ENCODE measurements around the gene TSPAN13.

TSPAN13 gene

DNA sequence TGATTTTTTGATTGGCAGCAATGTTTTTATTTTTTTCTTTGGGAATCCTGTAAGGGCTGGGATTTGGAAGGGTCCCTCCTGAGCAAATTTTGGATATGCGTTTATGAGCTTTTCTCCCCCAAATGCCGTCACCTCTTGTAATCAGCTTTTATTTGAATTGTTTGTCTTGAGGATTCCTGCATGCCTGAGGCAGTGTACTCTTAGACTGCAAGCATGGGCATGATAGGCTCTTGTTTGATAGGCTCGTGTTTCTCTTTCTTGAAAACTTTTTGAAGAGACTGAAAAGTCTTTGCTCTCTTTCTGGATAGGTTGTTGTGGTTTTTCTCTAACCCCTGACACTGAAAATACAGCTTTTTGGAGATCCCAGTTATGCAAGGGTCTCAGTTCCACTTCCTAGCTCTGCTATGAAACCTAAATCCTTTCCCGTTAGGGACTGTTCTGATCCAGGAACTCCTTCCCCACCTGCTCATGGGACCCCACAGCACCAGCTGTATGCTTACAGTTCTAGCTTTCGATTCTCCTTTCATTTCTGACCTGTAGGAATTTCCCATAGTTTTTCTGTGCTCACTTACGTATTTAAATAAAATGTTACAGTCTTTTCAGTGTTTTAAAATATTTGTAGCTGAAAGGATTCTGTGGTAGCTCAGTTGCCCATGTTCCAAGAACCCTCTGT, 17.2 kb downstream of the TSPAN13 start:
- Histone ChIP-seq H3K9ac (no peak overlapping the region), H3K4me3 (no peak overlapping the region), H3K4me1 (peaks cover 15% of the 10 kb centered on the region), H4K20me1 (peaks cover 7% of the 10 kb centered on the region; the same call in 1 of the 2 replicates), H3K36me3 (0 out of 2 replicates have a peak, but pooled peaks cover 7% of the 10 kb centered on the region), H3K27me3 (no peaks in the 10 kb centered on the region), H3K4me2 (peak overlapping the region; percentile 51), H3K27ac (0 out of 2 replicates have a peak overlapping the region, but pooled peaks have one; percentile 30), H3K9me3 (peaks cover 9% of the 10 kb centered on the region)
- TF ChIP-seq Cebpa-rat (IDR thresholded peaks at IDR 0.05), result no peak

DNA sequence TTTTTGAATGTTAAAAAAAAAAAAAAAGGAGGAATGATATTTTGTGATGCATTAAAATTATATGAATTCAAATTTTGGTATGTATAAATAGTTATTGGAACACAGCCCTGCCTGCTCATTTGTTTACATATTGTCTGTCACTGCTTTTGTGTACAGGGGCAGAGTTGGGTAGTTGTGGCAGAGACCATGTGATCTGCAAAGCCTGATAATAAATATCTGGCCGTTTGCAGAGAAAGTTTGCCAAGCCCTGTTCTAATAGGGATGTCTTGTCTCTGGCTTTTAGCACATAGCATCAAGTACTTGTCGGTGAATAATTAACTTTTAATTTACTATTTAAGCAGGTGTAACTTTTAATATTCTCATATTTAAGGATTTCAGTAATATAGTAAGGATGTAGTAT, 19.8 kb downstream of the TSPAN13 start:
- Histone ChIP-seq H3K27me3 (no peaks in the 10 kb centered on the region), H3K4me2 (no peak overlapping the region), H3K9me3 (0 out of 2 replicates have a peak, but pooled peaks cover under 1% of the 10 kb centered on the region), H3K4me3 (no peak overlapping the region), H3K9ac (no peak overlapping the region), H4K20me1 (peaks cover 7% of the 10 kb centered on the region; the same call in 1 of the 2 replicates), H3K4me1 (peaks cover 15% of the 10 kb centered on the region), H3K27ac (no peak overlapping the region), H3K36me3 (0 out of 2 replicates have a peak, but pooled peaks cover 7% of the 10 kb centered on the region)
- no peak for TF ChIP-seq Cebpa-rat (IDR thresholded peaks at IDR 0.05)

DNA sequence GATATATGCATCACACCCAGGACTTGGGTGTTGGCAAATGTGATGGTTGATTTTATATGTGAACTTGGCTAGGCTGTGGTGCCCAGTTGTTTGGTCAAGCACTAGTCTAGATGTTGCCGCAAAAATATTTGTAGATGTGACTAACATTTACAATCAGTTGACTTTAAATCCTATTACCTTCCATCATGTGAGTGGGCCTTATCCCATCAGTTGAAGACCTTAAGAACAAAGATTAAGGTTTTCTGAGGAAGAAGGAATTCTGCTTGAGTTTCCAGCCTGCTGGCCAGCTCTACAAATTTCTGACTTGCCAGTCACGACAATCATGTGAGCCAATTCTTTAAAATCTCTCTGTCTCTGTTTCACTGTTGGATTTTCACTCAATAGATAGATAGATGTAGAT, 20.3 kb downstream of the TSPAN13 start:
- H3K9me3 ChIP-seq, result no peaks in the 10 kb centered on the region

DNA sequence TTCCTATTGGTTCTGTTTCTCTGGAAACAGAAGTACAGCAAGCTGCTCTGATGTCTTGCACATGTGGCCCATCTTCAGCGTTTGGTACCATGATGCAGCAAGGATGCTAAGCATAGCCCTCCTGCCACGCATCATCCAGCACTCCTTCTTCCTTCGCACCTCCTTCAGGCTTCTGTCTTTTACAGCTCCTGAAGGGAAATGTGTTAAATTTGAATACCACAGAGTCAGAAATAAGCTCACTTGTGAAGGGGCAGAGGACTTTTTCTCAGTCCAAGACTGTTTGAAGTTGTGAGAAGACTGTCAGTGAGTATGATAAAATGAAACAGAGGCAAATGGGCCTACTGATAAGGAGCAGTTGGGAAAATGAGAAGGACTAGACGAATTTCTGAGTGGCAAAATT, 20.7 kb downstream of the TSPAN13 start:
- H3K27me3 ChIP-seq, result no peaks in the 10 kb centered on the region
- no peak overlapping the region for H3K4me2 ChIP-seq
- H3K9me3 ChIP-seq, result no peaks in the 10 kb centered on the region
- 0 out of 2 replicates have a peak, but pooled peaks cover 7% of the 10 kb centered on the region for H3K36me3 ChIP-seq
- H4K20me1 ChIP-seq, result peaks cover 7% of the 10 kb centered on the region; the same call in 1 of the 2 replicates
- peaks cover 21% of the 10 kb centered on the region for H3K4me1 ChIP-seq
- no peak overlapping the region for H3K4me3 ChIP-seq
- no peak overlapping the region for H3K9ac ChIP-seq
- no peak for TF ChIP-seq Cebpa-rat (IDR thresholded peaks at IDR 0.05)
- H3K27ac ChIP-seq, result no peak overlapping the region

More for the DNA sequence above, 20.3 kb downstream of the TSPAN13 start:
- Histone ChIP-seq H3K4me1 (peaks cover 17% of the 10 kb centered on the region), H3K27ac (no peak overlapping the region), H3K36me3 (0 out of 2 replicates have a peak, but pooled peaks cover 7% of the 10 kb centered on the region), H3K9ac (no peak overlapping the region), H3K4me3 (no peak overlapping the region), H3K27me3 (no peaks in the 10 kb centered on the region), H3K4me2 (no peak overlapping the region), H4K20me1 (peaks cover 7% of the 10 kb centered on the region; the same call in 1 of the 2 replicates)
- no peak for TF ChIP-seq Cebpa-rat (IDR thresholded peaks at IDR 0.05)

DNA sequence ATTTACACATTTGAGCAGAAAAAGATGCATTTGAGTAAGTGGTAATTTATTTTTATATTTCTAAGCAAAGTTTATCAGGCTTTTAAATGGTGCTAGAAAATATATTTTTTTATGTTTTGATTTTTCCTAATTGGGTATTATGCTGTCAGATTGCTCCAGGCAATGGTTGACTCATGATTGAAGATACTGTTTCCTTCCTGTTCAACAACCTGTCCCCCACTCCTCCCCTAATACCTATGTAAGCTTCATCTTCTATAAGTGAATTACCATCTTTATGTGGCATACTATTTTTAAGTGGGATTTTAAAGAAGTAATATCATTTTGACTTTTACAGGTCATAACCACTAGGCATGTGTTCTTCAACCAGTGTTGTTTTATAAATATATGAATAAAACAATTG, 21.4 kb downstream of the TSPAN13 start:
- Histone ChIP-seq H3K27ac (no peak overlapping the region), H3K36me3 (peaks cover 10% of the 10 kb centered on the region; the same call in 1 of the 2 replicates), H3K27me3 (no peaks in the 10 kb centered on the region), H3K9me3 (no peaks in the 10 kb centered on the region), H3K4me3 (no peak overlapping the region), H3K4me2 (no peak overlapping the region), H4K20me1 (peaks cover 7% of the 10 kb centered on the region; the same call in 1 of the 2 replicates), H3K9ac (no peak overlapping the region), H3K4me1 (peaks cover 21% of the 10 kb centered on the region)
- TF ChIP-seq Cebpa-rat (IDR thresholded peaks at IDR 0.05), result no peak

DNA sequence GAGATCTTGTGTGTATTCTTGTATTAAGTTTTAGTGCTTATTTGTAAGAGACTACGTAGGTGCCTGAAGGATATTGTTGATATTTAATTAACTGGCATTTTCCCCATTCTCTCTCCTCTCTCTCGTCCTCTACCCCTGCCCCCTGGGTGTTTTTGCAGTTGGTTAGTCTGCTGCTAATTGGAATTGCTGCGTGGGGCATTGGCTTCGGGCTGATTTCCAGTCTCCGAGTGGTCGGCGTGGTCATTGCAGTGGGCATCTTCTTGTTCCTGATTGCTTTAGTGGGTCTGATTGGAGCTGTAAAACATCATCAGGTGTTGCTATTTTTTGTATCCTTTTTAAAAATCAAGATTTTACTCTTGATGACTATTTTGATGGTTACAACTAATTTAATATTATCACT, 22.5 kb downstream of the TSPAN13 start:
- H3K9me3 ChIP-seq, result no peaks in the 10 kb centered on the region
- no peaks in the 10 kb centered on the region for H3K27me3 ChIP-seq
- H3K4me2 ChIP-seq, result no peak overlapping the region
- no peak for TF ChIP-seq Cebpa-rat (IDR thresholded peaks at IDR 0.05)
- peaks cover 12% of the 10 kb centered on the region; the same call in 1 of the 2 replicates for H3K36me3 ChIP-seq
- H3K4me1 ChIP-seq, result peaks cover 12% of the 10 kb centered on the region
- no peak overlapping the region for H3K27ac ChIP-seq
- H4K20me1 ChIP-seq, result peaks cover 7% of the 10 kb centered on the region; the same call in 1 of the 2 replicates
- H3K4me3 ChIP-seq, result no peak overlapping the region
- H3K9ac ChIP-seq, result no peak overlapping the region

DNA sequence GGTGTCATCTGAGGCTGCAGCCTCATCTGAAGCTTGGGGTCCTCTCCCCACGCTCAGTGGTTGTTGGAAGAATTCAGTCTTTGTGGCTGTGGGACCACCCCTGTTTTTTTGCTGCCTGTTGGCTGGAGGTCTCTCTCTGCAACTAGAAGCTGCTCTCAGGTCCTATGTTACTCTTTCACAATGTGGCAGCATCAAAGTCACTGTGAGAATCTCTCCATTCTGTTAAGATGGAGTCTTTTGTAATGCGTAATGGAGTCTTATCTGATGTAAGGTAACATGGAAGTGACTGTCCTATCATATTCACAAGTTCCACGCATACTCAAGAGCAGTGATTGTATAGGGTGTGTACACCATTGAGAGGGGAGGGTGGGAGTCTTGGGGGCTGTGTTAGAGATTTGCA, 24.9 kb downstream of the TSPAN13 start:
- H3K27ac ChIP-seq, result no peak overlapping the region
- H4K20me1 ChIP-seq, result peaks cover 7% of the 10 kb centered on the region; the same call in 1 of the 2 replicates
- H3K4me2 ChIP-seq, result no peak overlapping the region
- H3K4me1 ChIP-seq, result peaks cover 6% of the 10 kb centered on the region
- no peaks in the 10 kb centered on the region for H3K9me3 ChIP-seq
- H3K27me3 ChIP-seq, result no peaks in the 10 kb centered on the region
- peaks cover 27% of the 10 kb centered on the region for H3K36me3 ChIP-seq
- no peak overlapping the region for H3K4me3 ChIP-seq
- no peak overlapping the region for H3K9ac ChIP-seq
- no peak for TF ChIP-seq Cebpa-rat (IDR thresholded peaks at IDR 0.05)

DNA sequence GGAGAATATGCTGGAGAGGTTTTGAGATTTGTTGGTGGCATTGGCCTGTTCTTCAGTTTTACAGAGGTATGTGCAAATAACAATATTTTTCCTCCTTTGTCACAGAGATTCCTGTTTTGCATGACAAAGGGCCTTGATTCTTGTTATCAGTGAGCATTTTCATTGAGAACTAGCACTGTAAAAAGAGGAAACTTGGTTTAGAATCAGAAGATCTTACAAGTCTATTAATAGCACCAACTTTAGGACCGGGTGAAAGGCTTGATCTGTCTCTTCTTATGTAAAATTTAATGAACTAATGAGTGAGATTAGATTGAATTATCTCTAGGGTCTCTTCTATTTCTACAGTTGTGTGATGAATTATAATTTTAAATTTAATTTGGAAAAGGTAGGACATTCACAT, 25.5 kb downstream of the TSPAN13 start:
- H3K27ac ChIP-seq, result no peak overlapping the region

DNA sequence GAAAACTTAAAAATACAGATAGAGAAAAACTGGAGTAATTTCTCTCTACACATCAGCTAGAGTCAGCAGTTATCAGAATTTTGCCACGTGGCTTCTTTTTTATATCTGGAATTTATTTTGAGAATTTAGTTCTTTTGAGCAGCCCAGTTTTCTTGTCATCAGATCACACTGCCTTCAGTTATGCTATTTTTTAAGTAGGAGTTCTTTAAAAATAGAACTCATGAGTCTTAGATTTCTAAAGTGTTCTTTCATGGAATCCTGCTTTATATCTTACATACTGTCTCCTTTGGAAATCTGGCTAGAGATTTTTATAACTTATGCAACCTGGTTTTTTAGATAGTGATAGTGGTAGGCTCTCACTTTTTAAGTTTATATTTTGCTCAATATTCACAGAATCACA, 27.0 kb downstream of the TSPAN13 start:
- Histone ChIP-seq H3K4me1 (peaks cover 6% of the 10 kb centered on the region), H3K27ac (no peak overlapping the region), H4K20me1 (peaks cover under 1% of the 10 kb centered on the region; the same call in 1 of the 2 replicates), H3K4me3 (no peak overlapping the region), H3K27me3 (no peaks in the 10 kb centered on the region), H3K9ac (no peak overlapping the region), H3K9me3 (no peaks in the 10 kb centered on the region), H3K4me2 (no peak overlapping the region), H3K36me3 (peaks cover 32% of the 10 kb centered on the region)
- no peak for TF ChIP-seq Cebpa-rat (IDR thresholded peaks at IDR 0.05)

More for the DNA sequence above, 25.5 kb downstream of the TSPAN13 start:
- Histone ChIP-seq H3K27me3 (no peaks in the 10 kb centered on the region), H4K20me1 (peaks cover 7% of the 10 kb centered on the region; the same call in 1 of the 2 replicates), H3K9me3 (no peaks in the 10 kb centered on the region), H3K36me3 (peaks cover 27% of the 10 kb centered on the region), H3K9ac (no peak overlapping the region), H3K4me3 (no peak overlapping the region), H3K4me2 (peak overlapping the region; percentile 22), H3K4me1 (peaks cover 6% of the 10 kb centered on the region)
- no peak for TF ChIP-seq Cebpa-rat (IDR thresholded peaks at IDR 0.05)

DNA sequence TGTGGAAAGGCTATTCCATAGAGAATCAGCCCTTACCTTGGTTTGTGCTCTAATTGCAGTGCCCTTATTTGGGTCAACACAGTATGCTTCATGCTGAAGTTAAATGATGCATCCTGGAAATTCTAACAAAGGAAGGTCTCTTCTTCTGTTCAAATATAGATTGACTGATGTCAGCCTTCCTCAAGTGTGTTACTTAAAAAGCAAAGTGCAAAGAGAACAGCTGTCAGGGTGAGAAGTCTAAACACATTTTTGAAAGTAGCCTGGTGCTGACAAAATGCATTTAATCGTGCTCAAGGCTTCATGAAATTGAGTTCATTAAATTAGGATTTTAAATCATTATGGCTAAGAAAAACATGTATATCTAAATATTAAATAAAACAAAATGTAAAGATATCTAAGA, 31.8 kb downstream of the TSPAN13 start:
- H3K36me3 ChIP-seq, result peaks cover 37% of the 10 kb centered on the region
- H3K9ac ChIP-seq, result no peak overlapping the region
- no peak overlapping the region for H3K4me2 ChIP-seq
- H3K4me3 ChIP-seq, result no peak overlapping the region
- H4K20me1 ChIP-seq, result no peaks in the 10 kb centered on the region
- no peak for TF ChIP-seq Cebpa-rat (IDR thresholded peaks at IDR 0.05)
- H3K27me3 ChIP-seq, result no peaks in the 10 kb centered on the region
- H3K27ac ChIP-seq, result no peak overlapping the region
- H3K9me3 ChIP-seq, result no peaks in the 10 kb centered on the region
- H3K4me1 ChIP-seq, result peaks cover 5% of the 10 kb centered on the region

Measured in BLaER1 (cell line).